Loucy (cell line): ENCODE measurements around the gene LEF1.

Experiments used
- H2AFZ ChIP-seq: fragments of 200-600 bp; sonication (generic); 2 replicates; pipeline ENCODE4 v1.6.0; 2016; ENCODE audit warnings: antibody characterized with exemption, mild to moderate bottlenecking, low read length, moderate library complexity
- H3F3A ChIP-seq: fragments of 200-600 bp; 2 replicates; pipeline ENCODE4 v1.6.0; 2016; ENCODE audit warnings: antibody characterized with exemption, low read depth, mild to moderate bottlenecking
- H3K27me3 ChIP-seq: fragments of 200-600 bp; sonication (generic); 2 replicates; pipeline ENCODE4 v1.6.1; 2014; ENCODE audit warnings: low read length, mild to moderate bottlenecking; ENCODE audit not compliant: insufficient read depth, poor library complexity, severe bottlenecking
- H3K36me3 ChIP-seq: fragments of 200-600 bp; sonication (generic); 2 replicates; pipeline ENCODE4 v1.6.1; 2016; ENCODE audit warnings: low read length; ENCODE audit not compliant: insufficient read depth
- H3K4me1 ChIP-seq: fragments of 200-600 bp; sonication (generic); 2 replicates; pipeline ENCODE4 v1.5.1; 2014; ENCODE audit warnings: low read length, mild to moderate bottlenecking; ENCODE audit not compliant: insufficient read depth, poor library complexity, severe bottlenecking
- H3K4me2 ChIP-seq: fragments of 200-600 bp; sonication (generic); 2 replicates; pipeline ENCODE4 v1.6.0; 2014; ENCODE audit warnings: antibody characterized with exemption, low read length, low read depth, mild to moderate bottlenecking; ENCODE audit not compliant: poor library complexity, severe bottlenecking
- H3K4me3 ChIP-seq: fragments of 200-600 bp; sonication (generic); 2 replicates; pipeline ENCODE4 v1.5.1; 2014; ENCODE audit warnings: low read length, mild to moderate bottlenecking, mixed read lengths; ENCODE audit not compliant: poor library complexity, severe bottlenecking
- H3K79me2 ChIP-seq: fragments of 200-600 bp; sonication (generic); 2 replicates; pipeline ENCODE4 v1.6.1; 2014; ENCODE audit warnings: low read length; ENCODE audit not compliant: insufficient read depth
- H3K9ac ChIP-seq: fragments of 200-600 bp; sonication (generic); 2 replicates; pipeline ENCODE4 v1.6.0; 2014; ENCODE audit warnings: mild to moderate bottlenecking, low read depth, low read length, moderate library complexity; ENCODE audit not compliant: poor library complexity, severe bottlenecking
- H3K9me2 ChIP-seq: fragments of 200-600 bp; sonication (generic); replicated peaks from 2 replicates; pipeline ENCODE4 v1.6.1; 2016; ENCODE audit warnings: low read depth, low read length, mixed read lengths
- H3K9me3 ChIP-seq: fragments of 200-600 bp; sonication (generic); 2 replicates; pipeline ENCODE4 v1.6.1; 2014; ENCODE audit warnings: mild to moderate bottlenecking, antibody characterized with exemption, low read length, low read depth; ENCODE audit not compliant: insufficient read depth
- H4K20me1 ChIP-seq: fragments of 200-600 bp; sonication (generic); 2 replicates; pipeline ENCODE4 v1.6.0; 2014; ENCODE audit warnings: antibody characterized with exemption, low read length, mild to moderate bottlenecking; ENCODE audit not compliant: insufficient read depth, poor library complexity, severe bottlenecking
- CTCF ChIP-seq: fragments of 200-600 bp; sonication (generic); conservative IDR thresholded peaks from 2 replicates; pipeline ENCODE4 v1.5.1; 2014; ENCODE audit warnings: mild to moderate bottlenecking, antibody characterized with exemption, low read length
- EZH2phosphoT487 ChIP-seq: fragments of 200-600 bp; IDR thresholded peaks from 2 replicates; pipeline ENCODE4 v1.6.1; 2018; ENCODE audit warnings: antibody characterized with exemption, mild to moderate bottlenecking, moderate library complexity, borderline replicate concordance

Gene LEF1

GRCh38 chr4:108175966-108176365 is 7.2 kb upstream of the LEF1 start:
- TF ChIP-seq CTCF (no peak), EZH2phosphoT487 (no peak)
- H3K9me3 ChIP-seq, result no peaks in the 10 kb centered on the region
- H3F3A ChIP-seq, result no peaks in the 10 kb centered on the region
- no peaks in the 10 kb centered on the region for H4K20me1 ChIP-seq
- H3K9ac ChIP-seq, result no peak overlapping the region
- H3K4me2 ChIP-seq, result no peak overlapping the region
- no peak overlapping the region for H3K4me3 ChIP-seq
- H3K79me2 ChIP-seq, result peaks cover 35% of the 10 kb centered on the region
- H3K36me3 ChIP-seq, result no peaks in the 10 kb centered on the region
- H3K27me3 ChIP-seq, result no peaks in the 10 kb centered on the region
- H2AFZ ChIP-seq, result no peak overlapping the region
- no peaks in the 10 kb centered on the region for H3K9me2 ChIP-seq
- peaks cover 25% of the 10 kb centered on the region for H3K4me1 ChIP-seq

- no peaks in the 10 kb centered on the region for H3K27me3 ChIP-seq
These were observed 6.1 kb upstream of the LEF1 start for GRCh38 chr4:108174856-108175255.

GRCh38 chr4:108173599-108174057 is 4.9 kb upstream of the LEF1 start:
- Histone ChIP-seq H3K9me2 (no peaks in the 10 kb centered on the region), H3K4me1 (peaks cover 46% of the 10 kb centered on the region), H3K27me3 (no peaks in the 10 kb centered on the region), H2AFZ (peak overlapping the region; percentile 78), H3K4me2 (peak overlapping the region; percentile 83), H4K20me1 (no peaks in the 10 kb centered on the region), H3K36me3 (no peaks in the 10 kb centered on the region), H3K9ac (peak overlapping the region; percentile 93), H3K9me3 (no peaks in the 10 kb centered on the region), H3F3A (no peaks in the 10 kb centered on the region), H3K79me2 (peaks cover 56% of the 10 kb centered on the region), H3K4me3 (peak overlapping the region; percentile 96)
- TF ChIP-seq CTCF (no peak), EZH2phosphoT487 (no peak)

More at GRCh38 chr4:108174856-108175255, 6.1 kb upstream of the LEF1 start:
- Histone ChIP-seq H2AFZ (no peak overlapping the region), H3K9ac (no peak overlapping the region), H3K79me2 (peaks cover 43% of the 10 kb centered on the region), H3K36me3 (no peaks in the 10 kb centered on the region), H3F3A (no peaks in the 10 kb centered on the region), H4K20me1 (no peaks in the 10 kb centered on the region), H3K4me2 (peak overlapping the region; percentile 83), H3K9me3 (no peaks in the 10 kb centered on the region), H3K4me1 (peaks cover 36% of the 10 kb centered on the region), H3K4me3 (no peak overlapping the region), H3K9me2 (no peaks in the 10 kb centered on the region)
- TF ChIP-seq CTCF (no peak), EZH2phosphoT487 (no peak)
